ENCODE measurements around the gene TNKS2. TPM values are rescaled to one million over a fixed set of nuclear protein-coding genes. Genes with fewer than 3 reads are reported as not detected.

Gene TNKS2
- total RNA-seq, 1 donor from 2014 or later = 36.3 TPM

- no peak overlapping the region for H3K4me3 ChIP-seq
- DNase-seq (ENCODE audit: extremely low spot score in 2 of 2) = no peak
- intact Hi-C loops (cut with DNase I) = no loop called here
- H3K9me3 ChIP-seq = no peaks in the 10 kb centered on the region
- H3K27me3 ChIP-seq = no peaks in the 10 kb centered on the region
- TF ChIP-seq CTCF (IDR thresholded peaks at IDR 0.05) (no peak), POLR2A (IDR thresholded peaks at IDR 0.05) (no peak)
- no peaks in the 10 kb centered on the region for H3K36me3 ChIP-seq
- H3K4me1 ChIP-seq = no peaks in the 10 kb centered on the region
- H3K27ac ChIP-seq = no peak overlapping the region
Observed at GRCh38 chr10:91778485-91778884, 19.7 kb upstream of the TNKS2 start.

- no peak for TF ChIP-seq CTCF (IDR thresholded peaks at IDR 0.05)
- TF ChIP-seq POLR2A (IDR thresholded peaks at IDR 0.05) = no peak
- TF ChIP-seq POLR2AphosphoS5 (IDR thresholded peaks at IDR 0.05; ENCODE audit: insufficient read depth in 1 of 2, low read depth in 1 of 2) = no peak
- Histone ChIP-seq H3K27ac (no peak overlapping the region), H3K9me3 (no peaks in the 10 kb centered on the region), H3K36me3 (no peaks in the 10 kb centered on the region), H3K27me3 (no peaks in the 10 kb centered on the region), H3K4me1 (no peaks in the 10 kb centered on the region), H3K4me3 (no peak overlapping the region)
- intact Hi-C loops (cut with DNase I) = no loop called here
- DNase-seq (ENCODE audit: extremely low spot score in 2 of 2) = no peak
Observed at GRCh38 chr10:91779011-91779605, 19.1 kb upstream of the TNKS2 start.

- H3K4me1 ChIP-seq = no peaks in the 10 kb centered on the region
- TF ChIP-seq CTCF (IDR thresholded peaks at IDR 0.05) (no peak), POLR2A (IDR thresholded peaks at IDR 0.05) (no peak), POLR2AphosphoS5 (IDR thresholded peaks at IDR 0.05; ENCODE audit: insufficient read depth in 1 of 2, low read depth in 1 of 2) (no peak)
Observed at GRCh38 chr10:91782539-91782938, 15.7 kb upstream of the TNKS2 start.

GRCh38 chr10:91785830-91786229 lies 12.4 kb upstream of the TNKS2 start:
- DNase-seq (ENCODE audit: extremely low spot score in 2 of 2) = no peak
- Histone ChIP-seq H3K4me1 (no peaks in the 10 kb centered on the region), H3K4me3 (no peak overlapping the region), H3K9me3 (no peaks in the 10 kb centered on the region), H3K27me3 (no peaks in the 10 kb centered on the region), H3K27ac (no peak overlapping the region), H3K36me3 (no peaks in the 10 kb centered on the region)
- TF ChIP-seq POLR2A (IDR thresholded peaks at IDR 0.05) (no peak), POLR2AphosphoS5 (IDR thresholded peaks at IDR 0.05; ENCODE audit: insufficient read depth in 1 of 2, low read depth in 1 of 2) (no peak), CTCF (IDR thresholded peaks at IDR 0.05) (no peak)
- intact Hi-C loops (cut with DNase I) = no loop called here

More at GRCh38 chr10:91782539-91782938, 15.7 kb upstream of the TNKS2 start:
- Histone ChIP-seq H3K36me3 (no peaks in the 10 kb centered on the region), H3K9me3 (no peaks in the 10 kb centered on the region), H3K27ac (no peak overlapping the region), H3K27me3 (no peaks in the 10 kb centered on the region), H3K4me3 (no peak overlapping the region)
- intact Hi-C loops (cut with DNase I) = no loop called here
- no peak for DNase-seq (ENCODE audit: extremely low spot score in 2 of 2)

- intact Hi-C loops (cut with DNase I) = no loop called here
- H3K36me3 ChIP-seq = no peaks in the 10 kb centered on the region
- no peak overlapping the region for H3K27ac ChIP-seq
- no peaks in the 10 kb centered on the region for H3K27me3 ChIP-seq
- no peak overlapping the region for H3K4me3 ChIP-seq
- DNase-seq (ENCODE audit: extremely low spot score in 2 of 2) = no peak
- H3K9me3 ChIP-seq = no peaks in the 10 kb centered on the region
- TF ChIP-seq POLR2A (IDR thresholded peaks at IDR 0.05) (no peak), POLR2AphosphoS5 (IDR thresholded peaks at IDR 0.05; ENCODE audit: insufficient read depth in 1 of 2, low read depth in 1 of 2) (no peak), CTCF (IDR thresholded peaks at IDR 0.05) (no peak)
- no peaks in the 10 kb centered on the region for H3K4me1 ChIP-seq
Observed at GRCh38 chr10:91787258-91787657, 11.0 kb upstream of the TNKS2 start.
